ENCODE data around the gene DRG2.

DNA sequence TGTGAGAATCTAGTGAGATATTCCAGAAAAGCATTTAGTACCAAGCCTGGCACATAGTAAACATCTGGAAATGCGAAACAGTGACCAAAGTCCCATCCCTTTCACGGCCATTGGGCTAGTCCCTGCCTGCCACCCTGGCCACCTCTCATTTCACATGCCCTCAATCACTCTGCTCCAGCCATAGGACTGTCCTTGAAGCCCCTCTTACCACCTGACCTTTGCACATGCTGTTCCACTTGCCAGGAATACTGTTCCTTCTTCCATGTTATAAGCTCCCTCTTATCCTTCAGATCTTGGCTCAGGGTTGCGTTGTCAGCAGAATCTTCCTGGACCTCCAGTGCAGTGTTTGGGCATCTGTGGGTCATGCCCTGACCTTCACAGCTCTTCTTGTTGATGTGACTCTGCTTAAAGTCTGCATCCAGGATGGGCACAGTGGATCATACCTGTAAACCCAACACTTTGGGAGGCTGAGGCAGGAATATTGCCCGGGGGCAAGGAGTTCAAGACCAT is 22.9 kb downstream of the DRG2 start:
- TF ChIP-seq CTCF (IDR thresholded peaks at IDR 0.05) (no peak), POLR2A (IDR thresholded peaks at IDR 0.05) (no peak)
